ENCODE data around the gene UQCRC1.

GRCh38 chr3:48564667-48565066 lies 44.8 kb downstream of the UQCRC1 start:
- TF ChIP-seq EZH2 (IDR thresholded peaks at IDR 0.05): no peak
- TF ChIP-seq CTCF (IDR thresholded peaks at IDR 0.05): no peak
- TF ChIP-seq EZH2phosphoT487 (IDR thresholded peaks at IDR 0.05): no peak
